Muscle layer of colon (tissue), 2 donors: ENCODE measurements around the gene KCNH4.
A peak's percentile ranks its signal among the peaks of the same experiment; 100 is the strongest.
"Not testable (repeated sequence)": the region's sequence is repeated elsewhere in the genome, so short reads cannot be mapped to it uniquely, and the experiment has no call there.

Source experiments
- H3K27ac ChIP-seq: one replicate; pipeline ENCODE4 v1.7.0; 2013; ENCODE audit warnings: low read depth, mild to moderate bottlenecking, low read length, moderate library complexity
- H3K27me3 ChIP-seq, 2 donors: one replicate each; pipeline ENCODE4 v1.7.0; 2013; ENCODE audit warnings: low read length in 2 of 2, mild to moderate bottlenecking in 2 of 2; ENCODE audit not compliant: insufficient read depth in 2 of 2, control insufficient read depth in 1 of 2
- H3K36me3 ChIP-seq: one replicate; pipeline ENCODE4 v1.7.0; 2013; ENCODE audit warnings: mild to moderate bottlenecking, low read length; ENCODE audit not compliant: insufficient read depth
- H3K4me1 ChIP-seq: one replicate; pipeline ENCODE4 v1.7.0; 2013; ENCODE audit warnings: mild to moderate bottlenecking, low read length; ENCODE audit not compliant: insufficient read depth
- H3K4me3 ChIP-seq, 2 donors: one replicate each; pipeline ENCODE4 v1.7.0; 2013; ENCODE audit warnings: low read length in 2 of 2, low read depth in 1 of 2, mild to moderate bottlenecking in 1 of 2, moderate library complexity in 1 of 2
- H3K9ac ChIP-seq: one replicate; pipeline ENCODE4 v1.7.0; 2013; ENCODE audit warnings: low read length
- H3K9me3 ChIP-seq: one replicate; pipeline ENCODE4 v1.7.0; 2013; ENCODE audit warnings: mild to moderate bottlenecking, low read length
- donor health status: abdominal sarcoma.
- donor health status: Adenocarcinoma of cecum.

KCNH4 gene

GRCh38 chr17:42206153-42206612 lies 25.2 kb upstream of the KCNH4 start:
- H3K9ac ChIP-seq, H3K9me3 ChIP-seq, H3K27me3 ChIP-seq, H3K4me1 ChIP-seq, H3K27ac ChIP-seq, H3K4me3 ChIP-seq: not testable (repeated sequence)
- peaks cover 73% of the 10 kb centered on the region for H3K36me3 ChIP-seq

GRCh38 chr17:42203354-42203753 lies 22.4 kb upstream of the KCNH4 start:
- Histone ChIP-seq H3K36me3 (peaks cover 62% of the 10 kb centered on the region), H3K9ac (no peak overlapping the region)

GRCh38 chr17:42202696-42203095 lies 21.8 kb upstream of the KCNH4 start:
- Histone ChIP-seq H3K9me3 (no peaks in the 10 kb centered on the region), H3K27me3 (no peaks in the 10 kb centered on the region), H3K4me3 (no peak overlapping the region), H3K36me3 (peaks cover 62% of the 10 kb centered on the region), H3K27ac (no peak overlapping the region), H3K4me1 (no peaks in the 10 kb centered on the region), H3K9ac (no peak overlapping the region)

More at GRCh38 chr17:42203354-42203753, 22.4 kb upstream of the KCNH4 start:
- H3K4me1 ChIP-seq, result no peaks in the 10 kb centered on the region
- H3K4me3 ChIP-seq, result no peak overlapping the region
- H3K9me3 ChIP-seq, result no peaks in the 10 kb centered on the region
- H3K27ac ChIP-seq, result no peak overlapping the region
- H3K27me3 ChIP-seq, result no peaks in the 10 kb centered on the region

DNA sequence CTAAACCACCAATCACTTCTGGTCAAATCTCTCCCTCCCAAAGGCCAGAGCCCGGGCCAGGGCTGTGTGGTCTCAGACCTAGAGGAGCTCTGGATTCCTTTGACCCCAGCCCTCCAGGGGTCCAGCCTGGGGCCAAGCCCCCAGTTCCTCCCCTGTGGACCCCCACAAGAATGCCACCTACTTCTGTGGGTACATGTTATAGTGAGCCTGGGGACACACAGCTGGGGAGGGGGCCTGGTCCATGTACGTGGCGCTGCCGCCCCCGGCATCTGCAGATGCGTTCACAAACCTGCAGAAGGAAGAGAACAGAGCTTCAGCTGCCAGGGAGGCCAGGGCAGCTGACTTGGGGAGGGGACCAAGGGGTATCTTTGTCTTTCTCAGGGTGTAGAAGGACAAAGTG lies 21.2 kb upstream of the KCNH4 start:
- no peak overlapping the region for H3K9ac ChIP-seq
- H3K4me1 ChIP-seq, result no peaks in the 10 kb centered on the region
- H3K4me3 ChIP-seq, result no peak overlapping the region
- H3K36me3 ChIP-seq, result peaks cover 57% of the 10 kb centered on the region
- no peaks in the 10 kb centered on the region for H3K27me3 ChIP-seq
- H3K27ac ChIP-seq, result no peak overlapping the region
- H3K9me3 ChIP-seq, result no peaks in the 10 kb centered on the region

DNA sequence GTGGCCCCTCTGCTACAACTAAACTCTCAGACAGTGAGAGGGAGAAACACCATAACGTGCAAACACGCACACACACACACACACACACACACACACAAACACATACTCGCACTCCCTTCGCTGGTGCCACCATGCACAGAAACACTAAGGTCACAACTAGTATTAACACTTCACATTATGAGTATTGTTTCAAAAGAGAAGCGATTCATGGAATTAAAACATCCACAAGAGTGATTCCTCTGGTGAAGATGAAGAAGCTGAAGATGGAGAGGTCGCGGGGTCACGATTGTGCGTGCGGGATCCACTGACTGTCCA lies 20.5 kb upstream of the KCNH4 start:
- H3K36me3 ChIP-seq, result peaks cover 57% of the 10 kb centered on the region
- no peak overlapping the region for H3K27ac ChIP-seq
- H3K9me3 ChIP-seq, result no peaks in the 10 kb centered on the region
- no peak overlapping the region for H3K9ac ChIP-seq
- no peaks in the 10 kb centered on the region for H3K27me3 ChIP-seq
- no peaks in the 10 kb centered on the region for H3K4me1 ChIP-seq
- no peak overlapping the region for H3K4me3 ChIP-seq

DNA sequence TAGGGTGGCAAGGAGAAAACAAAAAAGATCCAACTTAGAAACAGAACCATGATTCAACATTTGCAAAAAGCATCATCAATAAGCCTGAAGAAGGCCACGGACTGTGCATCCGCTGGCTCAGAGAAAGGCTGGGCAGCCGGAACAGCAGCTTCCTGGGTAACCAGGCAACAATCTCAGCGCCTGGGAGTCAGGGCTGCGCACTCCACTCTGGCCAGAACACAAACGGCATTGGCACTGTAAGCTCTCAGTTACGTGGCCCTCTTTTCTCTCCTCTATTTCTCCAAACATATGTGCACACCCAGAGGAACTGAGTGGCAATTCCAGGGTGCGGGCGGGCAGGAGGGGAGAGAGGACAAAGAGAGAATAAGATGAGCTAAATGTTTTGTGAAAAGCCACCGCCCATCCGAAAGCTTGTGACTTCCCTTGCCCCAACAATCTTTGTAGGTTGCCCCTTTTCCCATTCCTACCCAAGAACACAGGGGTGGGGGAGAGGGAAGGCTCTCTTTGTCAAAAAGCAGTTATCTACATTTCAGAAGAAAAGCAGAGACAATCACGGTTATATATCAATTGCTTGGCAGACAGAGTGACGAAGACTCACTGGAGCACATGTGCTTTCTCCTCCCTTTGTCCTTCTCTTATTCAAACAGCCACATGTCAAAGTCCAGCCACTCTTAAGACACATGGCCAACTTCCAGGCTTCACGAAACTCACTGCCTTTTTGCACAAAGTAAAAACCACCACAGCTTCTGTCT lies 19.9 kb upstream of the KCNH4 start:
- Histone ChIP-seq H3K9ac (no peak overlapping the region), H3K27ac (no peak overlapping the region), H3K9me3 (no peaks in the 10 kb centered on the region), H3K4me1 (no peaks in the 10 kb centered on the region), H3K4me3 (no peak overlapping the region), H3K27me3 (no peaks in the 10 kb centered on the region), H3K36me3 (peaks cover 53% of the 10 kb centered on the region)

DNA sequence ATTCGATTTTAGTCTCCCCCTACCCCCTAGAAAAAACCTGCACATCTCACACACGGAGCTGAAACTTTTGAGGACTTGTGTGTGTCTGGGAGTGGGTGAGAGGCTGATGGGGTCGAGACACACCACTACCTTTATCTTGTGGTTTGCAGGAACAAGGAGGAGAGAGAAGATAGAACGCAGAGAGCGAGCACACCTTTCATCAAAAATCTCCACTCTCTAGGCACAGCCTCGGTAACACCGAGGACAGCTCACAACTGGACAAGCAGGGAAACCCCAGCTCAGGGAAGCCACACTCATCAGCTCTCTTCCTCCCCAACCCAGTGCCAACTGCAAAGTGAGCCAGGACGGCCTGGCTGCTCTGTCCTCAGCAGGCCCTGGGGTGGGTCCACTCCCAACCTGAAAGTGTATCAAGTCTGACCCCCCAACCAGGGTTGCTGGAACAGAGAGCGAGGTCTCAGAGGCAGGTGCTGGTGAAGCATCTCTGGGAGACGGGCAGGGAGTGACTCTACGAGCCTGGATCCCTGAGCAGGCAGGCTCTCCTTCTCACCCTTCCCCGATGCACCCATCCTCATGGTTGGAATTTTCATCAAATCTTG lies 18.6 kb upstream of the KCNH4 start:
- Histone ChIP-seq H3K9me3 (no peaks in the 10 kb centered on the region), H3K27ac (no peak overlapping the region), H3K36me3 (peaks cover 43% of the 10 kb centered on the region), H3K4me3 (no peak overlapping the region), H3K4me1 (no peaks in the 10 kb centered on the region), H3K27me3 (no peaks in the 10 kb centered on the region), H3K9ac (no peak overlapping the region)

DNA sequence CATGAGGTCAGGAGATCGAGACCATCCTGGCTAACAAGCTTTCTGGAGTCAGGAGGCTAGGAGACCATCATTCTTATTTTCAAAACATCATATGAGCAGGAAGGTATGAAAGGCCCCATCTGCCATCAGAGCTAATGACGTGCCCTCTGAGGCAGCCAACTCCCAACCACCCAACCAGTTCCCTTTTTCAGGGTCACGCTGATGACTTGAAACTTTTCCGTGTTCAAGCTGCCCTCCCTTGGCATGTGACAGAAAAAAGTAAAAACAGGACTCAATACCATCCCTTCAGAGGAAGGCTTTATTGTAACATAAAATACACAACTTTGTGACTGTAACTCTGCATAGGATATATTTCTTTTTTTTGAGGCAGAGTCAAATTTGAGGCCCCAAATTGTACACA lies 18.0 kb upstream of the KCNH4 start:
- H3K9me3 ChIP-seq, result no peaks in the 10 kb centered on the region
- H3K4me3 ChIP-seq, result no peak overlapping the region
- no peak overlapping the region for H3K9ac ChIP-seq
- no peaks in the 10 kb centered on the region for H3K27me3 ChIP-seq
- H3K4me1 ChIP-seq, result no peaks in the 10 kb centered on the region
- peaks cover 38% of the 10 kb centered on the region for H3K36me3 ChIP-seq
- no peak overlapping the region for H3K27ac ChIP-seq

- H3K36me3 ChIP-seq, result peaks cover 26% of the 10 kb centered on the region
- no peak overlapping the region for H3K9ac ChIP-seq
- no peak overlapping the region for H3K27ac ChIP-seq
- peaks cover 11% of the 10 kb centered on the region for H3K4me1 ChIP-seq
- H3K9me3 ChIP-seq, result no peaks in the 10 kb centered on the region
- no peak overlapping the region for H3K4me3 ChIP-seq
- H3K27me3 ChIP-seq, result no peaks in the 10 kb centered on the region
These were observed 16.7 kb upstream of the KCNH4 start for GRCh38 chr17:42197564-42198156.

GRCh38 chr17:42193969-42194899 lies 13.3 kb upstream of the KCNH4 start, which contains the start of gene GHDC:
TSS of gene GHDC (minus strand) at chr17:42194494. CDS start at chr17:42193581, 913 bp downstream.
- peak within 1 kb of the TSS; percentile 96 for H3K27ac ChIP-seq
- peak within 1 kb of the TSS; percentile 80 to 81 for H3K4me3 ChIP-seq
- H3K9ac ChIP-seq, result peak within 1 kb of the TSS; percentile 46
- H3K36me3 ChIP-seq, result no peaks in the 10 kb centered on the region
- H3K4me1 ChIP-seq, result peaks cover 13% of the 10 kb centered on the region
- no peaks in the 10 kb centered on the region for H3K9me3 ChIP-seq
- no peaks in the 10 kb centered on the region for H3K27me3 ChIP-seq
